ENCODE results near the gene WDR48. TPM values are rescaled to one million over a fixed set of nuclear protein-coding genes. Genes with fewer than 3 reads are reported as not detected.

WDR48 gene
- total and polyA plus RNA-seq, 8 donors: 6.3 to 25.8 (median 15.4) TPM

DNA sequence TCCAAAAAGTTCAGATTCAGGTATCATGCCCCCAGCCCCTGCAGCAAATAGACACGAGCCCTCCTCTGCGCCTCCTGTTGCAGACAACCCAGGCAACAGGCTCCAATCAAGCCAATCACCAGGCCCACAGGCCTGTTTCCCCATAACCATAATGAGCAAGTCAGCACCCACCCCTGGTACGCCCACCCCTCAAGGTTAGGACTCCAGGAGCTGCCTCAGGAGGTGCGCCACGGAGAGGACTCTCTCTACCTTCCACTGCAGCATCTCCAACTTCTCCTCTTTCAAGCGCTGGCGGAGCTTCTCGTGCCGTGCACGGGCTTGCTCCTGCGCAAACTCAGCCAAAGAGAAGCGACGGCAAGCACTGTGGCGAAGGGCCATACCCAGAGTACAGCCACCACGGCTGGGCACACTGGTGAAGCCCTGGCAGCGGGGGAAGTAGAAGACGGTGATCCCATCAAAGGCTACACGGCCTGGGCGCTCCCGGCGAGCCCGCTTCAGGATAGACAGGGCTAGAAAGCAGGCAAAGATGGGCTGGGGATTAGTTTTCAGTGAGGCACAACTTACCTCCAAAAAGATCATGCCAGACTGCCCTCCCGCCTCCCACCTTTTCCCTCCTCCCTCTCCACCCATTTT is 93.0 kb downstream of the WDR48 start:
- DNase-seq: peak in 3 of 6 donors; percentile 42 to 52 (median 50)
- no peak for ATAC-seq
- Histone ChIP-seq H3K27me3 (no peaks in the 10 kb centered on the region), H3K4me3 (no peak overlapping the region), H3K9me3 (no peaks in the 10 kb centered on the region), H3K36me3 (peaks cover 20 to 43% (median 28%) of the 10 kb centered on the region in 3 donors), H3K4me1 (peaks cover 62 to 78% (median 63%) of the 10 kb centered on the region in 3 donors), H3K27ac (no peak overlapping the region)
- WGBS, 2 donors: 94 to 95% methylated on average over 23 of the region's 23 CpGs
- FAIRE-seq: no peak
- TF ChIP-seq CTCF (IDR thresholded peaks at IDR 0.05): no peak
- intact Hi-C loops (cut with DNase I): no loop called here

- H3K27ac ChIP-seq: peak overlapping the region in 2 of 4 donors; percentile 100
- no peak for TF ChIP-seq CTCF (IDR thresholded peaks at IDR 0.05)
- no peaks in the 10 kb centered on the region for H3K9me3 ChIP-seq
- intact Hi-C loops (cut with DNase I): no loop called here
- FAIRE-seq: no peak
- H3K36me3 ChIP-seq: peaks cover 20 to 43% (median 28%) of the 10 kb centered on the region in 3 donors
- no peak overlapping the region for H3K4me3 ChIP-seq
- 51 to 60% methylated on average over 11 of the region's 11 CpGs for WGBS, 2 donors
- no peak for ATAC-seq
- DNase-seq: peak in 2 of 6 donors; percentile 26 to 49
- H3K4me1 ChIP-seq: peaks cover 60 to 83% (median 65%) of the 10 kb centered on the region in 3 donors
- no peaks in the 10 kb centered on the region for H3K27me3 ChIP-seq
These were observed 94.3 kb downstream of the WDR48 start for GRCh38 chr3:39146083-39146501.

Small RNAs within 50 kb of the gene (microRNA-seq; reads per million reads assigned to microRNA genes)
- 0 to 0.39 reads per million in 2 donors for gene MIR6822

Other genes starting within 250 kb of the WDR48 start
- not detected for gene SCN10A, start 235.8 kb upstream of the WDR48 start, total RNA-seq
- gene SCN10A, start 235.8 kb upstream of the WDR48 start, polyA plus RNA-seq: not detected
- gene SCN11A, start 72 bp upstream of the WDR48 start, total RNA-seq: under 1 TPM in 5 of 6 donors, not detected in 1; 0.03 to 0.16 (median 0.03) TPM
- under 1 TPM; 0.04 to 0.09 TPM for gene SCN11A, start 72 bp upstream of the WDR48 start, polyA plus RNA-seq
- gene GORASP1, start 55.6 kb downstream of the WDR48 start, total RNA-seq: 10 to 100 TPM; 25.9 to 48.6 (median 31.6) TPM
- gene GORASP1, start 55.6 kb downstream of the WDR48 start, polyA plus RNA-seq: 10 to 100 TPM; 56.2 to 79.6 TPM
- 1 to 10 TPM; 3.1 to 9.6 (median 5.5) TPM for gene TTC21A, start 55.7 kb downstream of the WDR48 start, total RNA-seq
- gene TTC21A, start 55.7 kb downstream of the WDR48 start, polyA plus RNA-seq: 10 to 100 TPM; 21.7 to 31.3 TPM
- gene CSRNP1, start 101.6 kb downstream of the WDR48 start, total RNA-seq: 10 to 100 TPM in 5 of 6 donors, 1 to 10 TPM in 1; 9.0 to 29.2 (median 13.4) TPM
- gene CSRNP1, start 101.6 kb downstream of the WDR48 start, polyA plus RNA-seq: 10 to 100 TPM; 20.3 to 31.4 TPM
- under 1 TPM in 2 of 6 donors, not detected in 4; 0.09 to 0.43 TPM for gene XIRP1, start 140.6 kb downstream of the WDR48 start, total RNA-seq
- gene XIRP1, start 140.6 kb downstream of the WDR48 start, polyA plus RNA-seq: under 1 TPM; 0.08 to 0.14 TPM
- 10 to 100 TPM in 1 of 6 donors, 1 to 10 TPM in 4, under 1 TPM in 1; 0.23 to 13.0 (median 1.6) TPM for gene CX3CR1, start 228.0 kb downstream of the WDR48 start, total RNA-seq
- under 1 TPM; 0.08 to 0.14 TPM for gene CX3CR1, start 228.0 kb downstream of the WDR48 start, polyA plus RNA-seq

Data from pancreas (tissue), 10 donors.